Activated CD4-positive, alpha-beta T cell treated with anti-CD3 and anti-CD28 coated beads for 4 hours (primary cell): ENCODE results near the gene LGALS4.
"Not testable (repeated sequence)": the region's sequence is repeated elsewhere in the genome, so short reads cannot be mapped to it uniquely, and the experiment has no call there.

ENCODE experiments used
- DNase-seq, 2 donors: peaks; one replicate each; pipeline ENCODE4 v3.0.0-alpha.2; 2020

Gene LGALS4

GRCh38 chr19:38792250-38793111 lies 20.3 kb downstream of the LGALS4 start:
- peak in 1 of 2 donors; percentile 5 for DNase-seq

GRCh38 chr19:38791451-38792064 lies 21.2 kb downstream of the LGALS4 start:
- not testable (repeated sequence) for DNase-seq

GRCh38 chr19:38790507-38791403 lies 22.0 kb downstream of the LGALS4 start:
- not testable (repeated sequence) for DNase-seq

- DNase-seq: no peak
Measured at GRCh38 chr19:38788478-38789243, 24.1 kb downstream of the LGALS4 start, which contains the start of gene LGALS7B. LGALS7B (plus strand) TSS chr19:38789200; CDS start chr19:38789227, 27 bp downstream.

GRCh38 chr19:38786572-38787265 lies 26.0 kb downstream of the LGALS4 start:
- no peak for DNase-seq

- not testable (repeated sequence) for DNase-seq
Measured at GRCh38 chr19:38786061-38786460, 26.7 kb downstream of the LGALS4 start.

- DNase-seq: no peak
Measured at GRCh38 chr19:38785187-38785699, 27.5 kb downstream of the LGALS4 start.

- no peak for DNase-seq
Measured at GRCh38 chr19:38784224-38784623, 28.5 kb downstream of the LGALS4 start.

- not testable (repeated sequence) for DNase-seq
Measured at GRCh38 chr19:38782212-38782611, 30.5 kb downstream of the LGALS4 start.

GRCh38 chr19:38781058-38781457 lies 31.7 kb downstream of the LGALS4 start:
- no peak for DNase-seq

GRCh38 chr19:38780443-38780842 lies 32.3 kb downstream of the LGALS4 start:
- DNase-seq: no peak

GRCh38 chr19:38778733-38779132 lies 34.0 kb downstream of the LGALS4 start:
- DNase-seq: no peak

- no peak for DNase-seq
Measured at GRCh38 chr19:38774181-38774950, 38.4 kb downstream of the LGALS4 start.

- DNase-seq: no peak
Measured at GRCh38 chr19:38773469-38774177, 39.1 kb downstream of the LGALS4 start, which contains the start of gene LGALS7. LGALS7 (minus strand) TSS chr19:38773517; CDS start chr19:38773492, 25 bp downstream.

- DNase-seq: not testable (repeated sequence)
Measured at GRCh38 chr19:38771569-38771968, 41.2 kb downstream of the LGALS4 start.

- not testable (repeated sequence) for DNase-seq
Measured at GRCh38 chr19:38770949-38771275, 41.8 kb downstream of the LGALS4 start.

- DNase-seq: peak in 1 of 2 donors; percentile 5
Measured at GRCh38 chr19:38770228-38770948, 42.4 kb downstream of the LGALS4 start.

- DNase-seq: peak; percentile 82 to 92
Measured at GRCh38 chr19:38769635-38770211, 43.0 kb downstream of the LGALS4 start.
